ENCODE measurements around the gene TMEM237. TPM values are rescaled to one million over a fixed set of nuclear protein-coding genes. Genes with fewer than 3 reads are reported as not detected.

The TMEM237 gene
- total RNA-seq, 1 experiment from 2014 or later: 33.6 TPM

- TF ChIP-seq, protein P1, sequence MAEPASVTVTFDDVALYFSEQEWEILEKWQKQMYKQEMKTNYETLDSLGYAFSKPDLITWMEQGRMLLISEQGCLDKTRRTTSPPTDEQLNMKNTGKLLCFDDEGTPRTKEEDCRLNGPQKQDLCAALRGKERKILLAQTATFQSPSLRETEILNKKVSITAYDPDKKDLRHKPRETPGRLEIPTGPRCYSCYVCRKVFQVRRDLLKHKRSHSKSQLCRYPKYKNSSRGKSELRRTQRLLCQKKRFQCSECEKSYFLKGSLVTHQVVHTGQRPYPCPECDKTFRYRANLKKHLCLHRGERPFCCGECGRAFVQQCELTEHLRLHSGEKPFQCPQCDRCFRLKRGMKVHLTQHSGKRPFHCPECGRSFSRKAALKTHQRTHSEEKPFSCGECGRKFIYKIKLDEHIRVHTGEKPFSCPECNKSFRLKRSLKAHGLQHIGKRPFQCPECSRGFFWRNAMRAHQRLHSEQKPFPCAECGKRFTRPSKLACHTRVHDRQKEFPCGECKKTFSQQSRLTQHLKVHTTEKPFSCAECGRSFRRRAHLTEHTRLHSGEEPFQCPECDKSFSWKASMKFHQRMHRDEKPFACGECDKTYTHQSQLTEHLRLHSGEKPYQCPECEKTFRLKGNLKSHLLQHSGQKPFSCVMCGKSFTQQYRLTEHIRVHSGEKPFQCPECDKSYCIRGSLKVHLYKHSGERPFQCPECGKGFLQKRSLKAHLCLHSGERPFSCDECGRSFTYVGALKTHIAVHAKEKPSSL (CRISPR knock-in tag; conservative IDR thresholded peaks at IDR 0.05): no peak
Observed at GRCh38 chr2:201653221-201653620, 9.9 kb upstream of the TMEM237 start (continued).

DNA sequence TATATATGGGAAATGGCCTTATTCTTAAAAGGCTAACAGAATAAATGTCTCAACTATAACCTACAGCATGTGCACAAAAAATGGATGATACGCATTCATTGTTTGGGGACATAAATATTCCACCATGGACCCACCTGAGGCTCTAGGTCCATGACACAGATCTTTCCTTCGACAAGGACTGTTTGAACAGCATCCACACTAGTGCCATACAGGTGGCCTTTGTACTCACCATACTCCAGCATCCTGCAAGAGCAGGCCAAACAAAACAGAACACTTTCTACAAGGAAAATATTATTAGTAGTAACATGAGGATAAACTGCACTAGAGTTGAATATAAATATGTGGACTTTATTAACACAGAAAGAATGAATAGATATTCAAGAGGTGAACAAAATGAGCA lies 6.1 kb upstream of the TMEM237 start:
- Mint-ChIP-seq H3K27me3 (ENCODE audit: low read depth) (no peaks in the 10 kb centered on the region), H3K9me3 (no peaks in the 10 kb centered on the region), H3K4me1 (no peaks in the 10 kb centered on the region), H3K4me3 (no peak overlapping the region), H3K27ac (no peak overlapping the region), H3K36me3 (no peaks in the 10 kb centered on the region)
- ChIA-PET POLR2A (no interaction called here), CTCF (no interaction called here)
- no peak for ATAC-seq
- DNase-seq (ENCODE audit: low spot score): no peak
- TF ChIP-seq ZNF263 (CRISPR knock-in tag; IDR thresholded peaks at IDR 0.05; ENCODE audit: low read depth) (no peak), GABPB1 (CRISPR knock-in tag; IDR thresholded peaks at IDR 0.05) (no peak), ERG (CRISPR knock-in tag; IDR thresholded peaks at IDR 0.05) (no peak), FOXJ3 (CRISPR knock-in tag; IDR thresholded peaks at IDR 0.05; ENCODE audit: borderline replicate concordance) (no peak), NR1H2 (CRISPR knock-in tag; IDR thresholded peaks at IDR 0.05) (no peak), NR2C2 (CRISPR knock-in tag; IDR thresholded peaks at IDR 0.05) (no peak), ATF2 (CRISPR knock-in tag; IDR thresholded peaks at IDR 0.05; ENCODE audit: borderline replicate concordance, low read depth) (no peak), ZNF138 (CRISPR knock-in tag; conservative IDR thresholded peaks at IDR 0.05) (no peak), CREB1 (CRISPR knock-in tag; IDR thresholded peaks at IDR 0.05) (no peak), ZNF219 (CRISPR knock-in tag; IDR thresholded peaks at IDR 0.05; ENCODE audit: borderline replicate concordance) (no peak), RORB (CRISPR knock-in tag; IDR thresholded peaks at IDR 0.05) (no peak), SP1 (CRISPR knock-in tag; conservative IDR thresholded peaks at IDR 0.05) (no peak), FOXP4 (CRISPR knock-in tag; IDR thresholded peaks at IDR 0.05) (no peak), TCF7 (CRISPR knock-in tag; IDR thresholded peaks at IDR 0.05; ENCODE audit: low read depth) (no peak), PRRX2 (CRISPR knock-in tag; IDR thresholded peaks at IDR 0.05) (no peak), GTF2I (CRISPR knock-in tag; conservative IDR thresholded peaks at IDR 0.05) (no peak), OVOL2 (CRISPR knock-in tag; IDR thresholded peaks at IDR 0.05; ENCODE audit: borderline replicate concordance) (no peak)
- TF ChIP-seq, protein P2, sequence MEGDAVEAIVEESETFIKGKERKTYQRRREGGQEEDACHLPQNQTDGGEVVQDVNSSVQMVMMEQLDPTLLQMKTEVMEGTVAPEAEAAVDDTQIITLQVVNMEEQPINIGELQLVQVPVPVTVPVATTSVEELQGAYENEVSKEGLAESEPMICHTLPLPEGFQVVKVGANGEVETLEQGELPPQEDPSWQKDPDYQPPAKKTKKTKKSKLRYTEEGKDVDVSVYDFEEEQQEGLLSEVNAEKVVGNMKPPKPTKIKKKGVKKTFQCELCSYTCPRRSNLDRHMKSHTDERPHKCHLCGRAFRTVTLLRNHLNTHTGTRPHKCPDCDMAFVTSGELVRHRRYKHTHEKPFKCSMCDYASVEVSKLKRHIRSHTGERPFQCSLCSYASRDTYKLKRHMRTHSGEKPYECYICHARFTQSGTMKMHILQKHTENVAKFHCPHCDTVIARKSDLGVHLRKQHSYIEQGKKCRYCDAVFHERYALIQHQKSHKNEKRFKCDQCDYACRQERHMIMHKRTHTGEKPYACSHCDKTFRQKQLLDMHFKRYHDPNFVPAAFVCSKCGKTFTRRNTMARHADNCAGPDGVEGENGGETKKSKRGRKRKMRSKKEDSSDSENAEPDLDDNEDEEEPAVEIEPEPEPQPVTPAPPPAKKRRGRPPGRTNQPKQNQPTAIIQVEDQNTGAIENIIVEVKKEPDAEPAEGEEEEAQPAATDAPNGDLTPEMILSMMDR (IDR thresholded peaks at IDR 0.05): no peak
- TF ChIP-seq, protein P3, sequence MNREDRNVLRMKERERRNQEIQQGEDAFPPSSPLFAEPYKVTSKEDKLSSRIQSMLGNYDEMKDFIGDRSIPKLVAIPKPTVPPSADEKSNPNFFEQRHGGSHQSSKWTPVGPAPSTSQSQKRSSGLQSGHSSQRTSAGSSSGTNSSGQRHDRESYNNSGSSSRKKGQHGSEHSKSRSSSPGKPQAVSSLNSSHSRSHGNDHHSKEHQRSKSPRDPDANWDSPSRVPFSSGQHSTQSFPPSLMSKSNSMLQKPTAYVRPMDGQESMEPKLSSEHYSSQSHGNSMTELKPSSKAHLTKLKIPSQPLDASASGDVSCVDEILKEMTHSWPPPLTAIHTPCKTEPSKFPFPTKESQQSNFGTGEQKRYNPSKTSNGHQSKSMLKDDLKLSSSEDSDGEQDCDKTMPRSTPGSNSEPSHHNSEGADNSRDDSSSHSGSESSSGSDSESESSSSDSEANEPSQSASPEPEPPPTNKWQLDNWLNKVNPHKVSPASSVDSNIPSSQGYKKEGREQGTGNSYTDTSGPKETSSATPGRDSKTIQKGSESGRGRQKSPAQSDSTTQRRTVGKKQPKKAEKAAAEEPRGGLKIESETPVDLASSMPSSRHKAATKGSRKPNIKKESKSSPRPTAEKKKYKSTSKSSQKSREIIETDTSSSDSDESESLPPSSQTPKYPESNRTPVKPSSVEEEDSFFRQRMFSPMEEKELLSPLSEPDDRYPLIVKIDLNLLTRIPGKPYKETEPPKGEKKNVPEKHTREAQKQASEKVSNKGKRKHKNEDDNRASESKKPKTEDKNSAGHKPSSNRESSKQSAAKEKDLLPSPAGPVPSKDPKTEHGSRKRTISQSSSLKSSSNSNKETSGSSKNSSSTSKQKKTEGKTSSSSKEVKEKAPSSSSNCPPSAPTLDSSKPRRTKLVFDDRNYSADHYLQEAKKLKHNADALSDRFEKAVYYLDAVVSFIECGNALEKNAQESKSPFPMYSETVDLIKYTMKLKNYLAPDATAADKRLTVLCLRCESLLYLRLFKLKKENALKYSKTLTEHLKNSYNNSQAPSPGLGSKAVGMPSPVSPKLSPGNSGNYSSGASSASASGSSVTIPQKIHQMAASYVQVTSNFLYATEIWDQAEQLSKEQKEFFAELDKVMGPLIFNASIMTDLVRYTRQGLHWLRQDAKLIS (CRISPR knock-in tag; IDR thresholded peaks at IDR 0.05; ENCODE audit: borderline replicate concordance): no peak
- TF ChIP-seq, protein P4, sequence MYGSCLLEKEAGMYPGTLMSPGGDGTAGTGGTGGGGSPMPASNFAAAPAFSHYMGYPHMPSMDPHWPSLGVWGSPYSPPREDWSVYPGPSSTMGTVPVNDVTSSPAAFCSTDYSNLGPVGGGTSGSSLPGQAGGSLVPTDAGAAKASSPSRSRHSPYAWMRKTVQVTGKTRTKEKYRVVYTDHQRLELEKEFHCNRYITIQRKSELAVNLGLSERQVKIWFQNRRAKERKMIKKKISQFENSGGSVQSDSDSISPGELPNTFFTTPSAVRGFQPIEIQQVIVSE (CRISPR knock-in tag; IDR thresholded peaks at IDR 0.05; ENCODE audit: borderline replicate concordance): no peak
